HEK293 (cell line): ENCODE results near the gene MCUR1.

Source experiments
- FEZF1 ChIP-seq: fragments of 450-650 bp; formaldehyde crosslinking; IDR thresholded peaks from 2 replicates; pipeline ENCODE4 v1.5.1; 2016; ENCODE audit warnings: missing biosample characterization, missing genetic modification characterization
- KLF16 ChIP-seq: fragments of 450-650 bp; formaldehyde crosslinking; IDR thresholded peaks from 2 replicates; pipeline ENCODE4 v1.5.1; 2017; ENCODE audit warnings: missing biosample characterization, missing genetic modification characterization
- MEIS1 ChIP-seq: sonication (generic); formaldehyde crosslinking; IDR thresholded peaks from 2 replicates; pipeline ENCODE4 v1.8.1; 2022; ENCODE audit warnings: missing genetic modification reagents, mild to moderate bottlenecking, borderline replicate concordance
- OSR2 ChIP-seq: fragments of 450-650 bp; formaldehyde crosslinking; IDR thresholded peaks from 2 replicates; pipeline ENCODE4 v1.5.1; 2016; ENCODE audit warnings: missing biosample characterization, missing genetic modification characterization
- OVOL3 ChIP-seq: fragments of 450-650 bp; formaldehyde crosslinking; IDR thresholded peaks from 2 replicates; pipeline ENCODE4 v1.5.1; 2016; ENCODE audit warnings: missing biosample characterization, missing genetic modification characterization
- REPIN1 ChIP-seq: fragments of 450-650 bp; formaldehyde crosslinking; IDR thresholded peaks from 2 replicates; pipeline ENCODE4 v1.5.1; 2017; ENCODE audit warnings: missing biosample characterization, missing genetic modification characterization, low read depth
- SP2 ChIP-seq: fragments of 450-650 bp; formaldehyde crosslinking; IDR thresholded peaks from 2 replicates; pipeline ENCODE4 v1.5.1; 2016; ENCODE audit warnings: missing biosample characterization, missing genetic modification characterization
- YY1 ChIP-seq: fragments of 450-650 bp; formaldehyde crosslinking; IDR thresholded peaks from 2 replicates; pipeline ENCODE4 v1.5.1; 2018; ENCODE audit warnings: missing biosample characterization, missing genetic modification characterization
- ZBTB20 ChIP-seq: fragments of 450-650 bp; formaldehyde crosslinking; IDR thresholded peaks from 2 replicates; pipeline ENCODE4 v1.5.1; 2016; ENCODE audit warnings: missing biosample characterization, missing genetic modification characterization
- ZEB2 ChIP-seq: fragments of 450-650 bp; formaldehyde crosslinking; IDR thresholded peaks from 2 replicates; pipeline ENCODE4 v1.5.1; 2016; ENCODE audit warnings: missing biosample characterization, missing genetic modification characterization
- ZFHX2 ChIP-seq: fragments of 450-650 bp; formaldehyde crosslinking; conservative IDR thresholded peaks from 2 replicates; pipeline ENCODE4 v1.5.1; 2016; ENCODE audit warnings: missing biosample characterization, missing genetic modification characterization
- ZNF157 ChIP-seq: fragments of 450-650 bp; formaldehyde crosslinking; IDR thresholded peaks from 2 replicates; pipeline ENCODE4 v1.5.1; 2016; ENCODE audit warnings: missing biosample characterization, missing genetic modification characterization
- ZNF37A ChIP-seq: fragments of 450-650 bp; IDR thresholded peaks from 2 replicates; pipeline ENCODE4 v1.5.1; 2018; ENCODE audit warnings: missing biosample characterization, missing genetic modification characterization
- ZNF426 ChIP-seq: fragments of 450-650 bp; formaldehyde crosslinking; IDR thresholded peaks from 2 replicates; pipeline ENCODE4 v1.5.1; 2017; ENCODE audit warnings: missing biosample characterization, missing genetic modification characterization, mild to moderate bottlenecking, inconsistent platforms, moderate library complexity
- ZNF596 ChIP-seq: fragments of 450-650 bp; IDR thresholded peaks from 2 replicates; pipeline ENCODE4 v1.5.0; 2018; ENCODE audit warnings: missing biosample characterization, mild to moderate bottlenecking, missing genetic modification characterization, moderate library complexity
- ZNF610 ChIP-seq: fragments of 450-650 bp; formaldehyde crosslinking; IDR thresholded peaks from 2 replicates; pipeline ENCODE4 v1.5.1; 2016; ENCODE audit warnings: missing biosample characterization, missing genetic modification characterization, borderline replicate concordance
- ZNF629 ChIP-seq: fragments of 450-650 bp; formaldehyde crosslinking; IDR thresholded peaks from 2 replicates; pipeline ENCODE4 v1.5.1; 2017; ENCODE audit warnings: missing biosample characterization, missing genetic modification characterization
- ZNF654 ChIP-seq: fragments of 450-650 bp; formaldehyde crosslinking; IDR thresholded peaks from 2 replicates; pipeline ENCODE4 v1.5.1; 2016; ENCODE audit warnings: low read depth, missing biosample characterization, missing genetic modification characterization
- ZSCAN30 ChIP-seq: fragments of 450-650 bp; IDR thresholded peaks from 2 replicates; pipeline ENCODE4 v1.5.1; 2018; ENCODE audit warnings: missing biosample characterization, mild to moderate bottlenecking, missing genetic modification characterization, moderate library complexity
- TF ChIP-seq, protein P1 (sequence below): sonication (generic); formaldehyde crosslinking; IDR thresholded peaks from 2 replicates; pipeline ENCODE4 v1.8.1; 2022; ENCODE audit warnings: mild to moderate bottlenecking, moderate library complexity, missing genetic modification reagents
- TF ChIP-seq, protein P2 (sequence below): fragments of 450-650 bp; IDR thresholded peaks from 2 replicates; pipeline ENCODE4 v1.5.1; 2018; ENCODE audit warnings: missing biosample characterization, missing genetic modification characterization
- TF ChIP-seq, protein P3 (sequence below): fragments of 450-650 bp; formaldehyde crosslinking; IDR thresholded peaks from 2 replicates; pipeline ENCODE4 v1.5.1; 2016; ENCODE audit warnings: missing biosample characterization, missing genetic modification characterization, borderline replicate concordance

MCUR1 gene

DNA sequence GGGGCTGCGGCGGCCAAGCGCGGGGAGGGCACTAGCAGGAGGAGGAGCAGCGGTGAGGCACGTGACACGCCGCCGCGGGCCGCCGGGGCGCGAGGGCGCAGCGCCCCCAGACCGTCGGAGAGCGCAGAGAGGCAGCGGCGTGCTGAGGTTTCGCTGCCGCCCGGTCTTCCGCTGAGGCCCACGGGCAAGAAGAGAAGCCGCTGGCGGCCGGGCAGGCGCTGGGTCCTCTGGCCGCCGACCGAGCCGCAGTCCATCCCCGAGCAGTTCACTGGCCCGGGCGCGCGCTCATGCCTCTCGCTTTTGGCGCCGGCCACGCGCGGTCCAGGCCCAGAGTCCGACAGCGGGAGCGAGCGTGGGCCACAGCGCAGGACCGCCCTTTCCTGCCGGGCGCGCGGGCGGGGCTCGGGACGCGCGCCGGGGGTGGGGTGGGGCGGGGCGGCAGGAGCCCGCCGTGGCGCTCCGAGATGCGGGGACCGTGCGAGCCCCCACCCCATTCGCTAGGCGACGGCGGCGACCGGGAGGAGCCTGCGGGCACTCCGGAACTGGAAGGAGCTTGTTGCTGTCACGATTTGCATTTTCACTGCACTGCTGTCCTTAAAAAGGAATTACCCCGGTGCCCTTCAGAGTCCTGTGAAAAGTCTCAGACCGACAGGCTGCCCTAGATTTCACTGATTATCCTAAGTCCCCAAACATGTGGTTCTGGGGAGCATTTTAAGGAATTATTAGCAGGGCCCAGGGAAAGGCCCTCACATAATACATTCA is at the start of gene MCUR1 (continued):
- TF ChIP-seq, protein P1, sequence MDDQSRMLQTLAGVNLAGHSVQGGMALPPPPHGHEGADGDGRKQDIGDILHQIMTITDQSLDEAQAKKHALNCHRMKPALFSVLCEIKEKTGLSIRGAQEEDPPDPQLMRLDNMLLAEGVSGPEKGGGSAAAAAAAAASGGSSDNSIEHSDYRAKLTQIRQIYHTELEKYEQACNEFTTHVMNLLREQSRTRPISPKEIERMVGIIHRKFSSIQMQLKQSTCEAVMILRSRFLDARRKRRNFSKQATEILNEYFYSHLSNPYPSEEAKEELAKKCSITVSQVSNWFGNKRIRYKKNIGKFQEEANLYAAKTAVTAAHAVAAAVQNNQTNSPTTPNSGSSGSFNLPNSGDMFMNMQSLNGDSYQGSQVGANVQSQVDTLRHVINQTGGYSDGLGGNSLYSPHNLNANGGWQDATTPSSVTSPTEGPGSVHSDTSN (CRISPR knock-in tag), result peak; percentile 23; the same call in 1 of the 2 replicates
- TF ChIP-seq, protein P2, sequence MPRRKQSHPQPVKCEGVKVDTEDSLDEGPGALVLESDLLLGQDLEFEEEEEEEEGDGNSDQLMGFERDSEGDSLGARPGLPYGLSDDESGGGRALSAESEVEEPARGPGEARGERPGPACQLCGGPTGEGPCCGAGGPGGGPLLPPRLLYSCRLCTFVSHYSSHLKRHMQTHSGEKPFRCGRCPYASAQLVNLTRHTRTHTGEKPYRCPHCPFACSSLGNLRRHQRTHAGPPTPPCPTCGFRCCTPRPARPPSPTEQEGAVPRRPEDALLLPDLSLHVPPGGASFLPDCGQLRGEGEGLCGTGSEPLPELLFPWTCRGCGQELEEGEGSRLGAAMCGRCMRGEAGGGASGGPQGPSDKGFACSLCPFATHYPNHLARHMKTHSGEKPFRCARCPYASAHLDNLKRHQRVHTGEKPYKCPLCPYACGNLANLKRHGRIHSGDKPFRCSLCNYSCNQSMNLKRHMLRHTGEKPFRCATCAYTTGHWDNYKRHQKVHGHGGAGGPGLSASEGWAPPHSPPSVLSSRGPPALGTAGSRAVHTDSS, result peak; percentile 16; the same call in 1 of the 2 replicates
- TF ChIP-seq ZNF629 (tag by site-specific recombination), result peak; percentile 44; the same call in 1 of the 2 replicates
- 0 out of 2 replicates have a peak, but pooled peaks have one; percentile 5 for TF ChIP-seq ZNF37A (tag by site-specific recombination)
- 0 out of 2 replicates have a peak, but pooled peaks have one; percentile 20 for TF ChIP-seq OSR2 (tag by site-specific recombination)
- peak; percentile 63 for TF ChIP-seq KLF16 (tag by site-specific recombination)
- TF ChIP-seq ZEB2 (tag by site-specific recombination), result 0 out of 2 replicates have a peak, but pooled peaks have one; percentile 47
- TF ChIP-seq ZBTB20 (tag by site-specific recombination), result peak; percentile 40; the same call in 1 of the 2 replicates
- 0 out of 2 replicates have a peak, but pooled peaks have one; percentile 23 for TF ChIP-seq OVOL3 (tag by site-specific recombination)
- peak; percentile 82 for TF ChIP-seq ZSCAN30
- no peak for TF ChIP-seq ZNF426 (tag by site-specific recombination)
- no peak for TF ChIP-seq ZNF610 (tag by site-specific recombination)
- 0 out of 2 replicates have a peak, but pooled peaks have one; percentile 1 for TF ChIP-seq MEIS1 (CRISPR knock-in tag)
- TF ChIP-seq SP2 (tag by site-specific recombination), result peak; percentile 49; the same call in 1 of the 2 replicates
- no peak for TF ChIP-seq ZNF654 (tag by site-specific recombination)
- no peak for TF ChIP-seq ZNF157
- peak; percentile 72 for TF ChIP-seq ZFHX2 (tag by site-specific recombination)
- 0 out of 2 replicates have a peak, but pooled peaks have one; percentile 34 for TF ChIP-seq YY1 (tag by site-specific recombination)
- TF ChIP-seq REPIN1, result 0 out of 2 replicates have a peak, but pooled peaks have one; percentile 74
- TF ChIP-seq, protein P3, sequence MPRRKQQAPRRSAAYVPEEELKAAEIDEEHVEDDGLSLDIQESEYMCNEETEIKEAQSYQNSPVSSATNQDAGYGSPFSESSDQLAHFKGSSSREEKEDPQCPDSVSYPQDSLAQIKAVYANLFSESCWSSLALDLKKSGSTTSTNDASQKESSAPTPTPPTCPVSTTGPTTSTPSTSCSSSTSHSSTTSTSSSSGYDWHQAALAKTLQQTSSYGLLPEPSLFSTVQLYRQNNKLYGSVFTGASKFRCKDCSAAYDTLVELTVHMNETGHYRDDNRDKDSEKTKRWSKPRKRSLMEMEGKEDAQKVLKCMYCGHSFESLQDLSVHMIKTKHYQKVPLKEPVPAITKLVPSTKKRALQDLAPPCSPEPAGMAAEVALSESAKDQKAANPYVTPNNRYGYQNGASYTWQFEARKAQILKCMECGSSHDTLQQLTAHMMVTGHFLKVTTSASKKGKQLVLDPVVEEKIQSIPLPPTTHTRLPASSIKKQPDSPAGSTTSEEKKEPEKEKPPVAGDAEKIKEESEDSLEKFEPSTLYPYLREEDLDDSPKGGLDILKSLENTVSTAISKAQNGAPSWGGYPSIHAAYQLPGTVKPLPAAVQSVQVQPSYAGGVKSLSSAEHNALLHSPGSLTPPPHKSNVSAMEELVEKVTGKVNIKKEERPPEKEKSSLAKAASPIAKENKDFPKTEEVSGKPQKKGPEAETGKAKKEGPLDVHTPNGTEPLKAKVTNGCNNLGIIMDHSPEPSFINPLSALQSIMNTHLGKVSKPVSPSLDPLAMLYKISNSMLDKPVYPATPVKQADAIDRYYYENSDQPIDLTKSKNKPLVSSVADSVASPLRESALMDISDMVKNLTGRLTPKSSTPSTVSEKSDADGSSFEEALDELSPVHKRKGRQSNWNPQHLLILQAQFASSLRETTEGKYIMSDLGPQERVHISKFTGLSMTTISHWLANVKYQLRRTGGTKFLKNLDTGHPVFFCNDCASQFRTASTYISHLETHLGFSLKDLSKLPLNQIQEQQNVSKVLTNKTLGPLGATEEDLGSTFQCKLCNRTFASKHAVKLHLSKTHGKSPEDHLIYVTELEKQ (tag by site-specific recombination), result peak; percentile 17; the same call in 1 of the 2 replicates
- peak; percentile 56 for TF ChIP-seq FEZF1 (tag by site-specific recombination)
- TF ChIP-seq ZNF596, result no peak
